Liver (tissue), 3 donors: ENCODE data around the gene FAM53B.

Experiments used
- ATF3 ChIP-seq: IDR thresholded peaks from 2 replicates; pipeline ENCODE4 v1.6.1; 2016; ENCODE audit warnings: antibody characterized with exemption
- CTCF ChIP-seq: fragments of 150-350 bp; IDR thresholded peaks from 2 replicates; pipeline ENCODE4 v1.5.1; 2017; ENCODE audit warnings: improper control_type of control experiment, low read depth, low read length; ENCODE audit not compliant: missing input control
- FOXA1 ChIP-seq: IDR thresholded peaks from 2 replicates; pipeline ENCODE4 v1.6.1; 2016; ENCODE audit warnings: antibody characterized with exemption
- GABPA ChIP-seq, 2 donors: IDR thresholded peaks in 1 of 2; conservative IDR thresholded peaks in 1 of 2; 2 replicates each; pipeline ENCODE4 v1.6.1; 2016; ENCODE audit warnings: antibody characterized with exemption in 2 of 2, mild to moderate bottlenecking in 1 of 2, moderate library complexity in 1 of 2
- HNF4A ChIP-seq, 2 donors: conservative IDR thresholded peaks; 2 replicates each; pipeline ENCODE4 v1.6.1; 2016; ENCODE audit warnings: antibody characterized with exemption in 2 of 2, mild to moderate bottlenecking in 2 of 2
- JUND ChIP-seq, 2 donors: IDR thresholded peaks; 2 replicates each; pipeline ENCODE4 v1.6.1; 2016; ENCODE audit warnings: antibody characterized with exemption in 2 of 2
- MAX ChIP-seq: IDR thresholded peaks from 2 replicates; pipeline ENCODE4 v1.6.1; 2016; ENCODE audit warnings: antibody characterized with exemption
- RAD21 ChIP-seq, 2 donors: IDR thresholded peaks; 2 replicates each; pipeline ENCODE4 v1.6.1; 2016; ENCODE audit warnings: antibody characterized with exemption in 2 of 2, mild to moderate bottlenecking in 2 of 2
- SP1 ChIP-seq: IDR thresholded peaks from 2 replicates; pipeline ENCODE4 v1.6.1; 2018; ENCODE audit warnings: antibody characterized with exemption, mild to moderate bottlenecking
- TAF1 ChIP-seq: conservative IDR thresholded peaks from 2 replicates; pipeline ENCODE4 v1.6.1; 2016; ENCODE audit warnings: antibody characterized with exemption, mild to moderate bottlenecking
- YY1 ChIP-seq: IDR thresholded peaks from 2 replicates; pipeline ENCODE4 v1.6.1; 2016; ENCODE audit warnings: antibody characterized with exemption, mild to moderate bottlenecking
- donor health status: healthy.
- donor health status: healthy.

- TF ChIP-seq CTCF (no peak), FOXA1 (no peak), MAX (no peak), SP1 (no peak), ATF3 (no peak), YY1 (no peak), GABPA (IDR thresholded peaks at IDR 0.05 in 1 of 2, conservative IDR thresholded peaks at IDR 0.05 in 1 of 2) (no peak), RAD21 (IDR thresholded peaks at IDR 0.05) (no peak), JUND (IDR thresholded peaks at IDR 0.05) (no peak), TAF1 (no peak), HNF4A (conservative IDR thresholded peaks at IDR 0.05) (no peak)
These were observed 6.5 kb downstream of the FAM53B start for GRCh38 chr10:124737708-124738107.
